GM21786 (cell line): ENCODE results near the gene UBALD1.
"Not testable (repeated sequence)": the region's sequence is repeated elsewhere in the genome, so short reads cannot be mapped to it uniquely, and the experiment has no call there.

Experiments used
- ATAC-seq: cut with Tn5 transposase; IDR thresholded peaks from one replicate; pipeline ENCODE4 v1.9.1; 2021; ENCODE audit not compliant: unreplicated experiment

UBALD1 gene

DNA sequence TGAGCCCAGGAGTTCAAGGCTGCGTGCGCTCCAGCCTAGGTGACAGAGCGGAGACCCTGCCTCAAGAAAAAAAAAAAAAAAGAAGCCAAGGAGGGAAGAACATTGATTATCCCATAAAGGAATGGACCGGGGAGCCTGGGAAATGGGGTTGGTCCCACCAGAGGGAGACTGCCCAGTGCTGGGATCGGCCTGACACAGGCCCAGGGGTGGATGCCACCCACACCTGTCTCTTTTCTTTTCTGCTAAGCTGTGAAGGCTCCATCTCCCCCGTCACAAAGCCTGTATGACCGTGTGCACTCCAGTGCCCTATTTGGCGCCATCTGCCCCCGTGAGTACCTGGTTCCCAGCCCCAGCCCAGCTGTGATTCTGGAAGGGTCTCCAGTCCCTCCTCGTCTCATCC is 15.7 kb downstream of the UBALD1 start:
- no peak for ATAC-seq

DNA sequence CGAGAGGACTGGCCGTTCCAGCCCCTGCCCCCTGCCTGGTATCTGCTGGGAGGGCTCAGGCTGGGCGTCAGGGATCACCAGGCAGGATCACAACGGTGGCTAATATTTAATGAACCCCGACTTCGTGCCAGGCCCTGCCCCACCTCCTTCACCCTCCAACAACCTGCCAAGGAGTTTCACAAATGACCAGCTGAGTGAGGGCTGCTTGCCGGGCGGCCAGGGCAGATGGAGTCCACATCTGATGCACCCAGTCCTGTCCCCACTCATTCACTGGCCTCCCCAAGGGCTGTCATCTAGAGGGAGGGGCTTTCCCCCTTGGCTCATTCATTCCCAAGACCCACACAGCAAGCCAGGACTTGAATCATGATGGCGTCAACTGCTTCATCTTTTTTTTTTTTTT is 17.5 kb downstream of the UBALD1 start:
- ATAC-seq: no peak

DNA sequence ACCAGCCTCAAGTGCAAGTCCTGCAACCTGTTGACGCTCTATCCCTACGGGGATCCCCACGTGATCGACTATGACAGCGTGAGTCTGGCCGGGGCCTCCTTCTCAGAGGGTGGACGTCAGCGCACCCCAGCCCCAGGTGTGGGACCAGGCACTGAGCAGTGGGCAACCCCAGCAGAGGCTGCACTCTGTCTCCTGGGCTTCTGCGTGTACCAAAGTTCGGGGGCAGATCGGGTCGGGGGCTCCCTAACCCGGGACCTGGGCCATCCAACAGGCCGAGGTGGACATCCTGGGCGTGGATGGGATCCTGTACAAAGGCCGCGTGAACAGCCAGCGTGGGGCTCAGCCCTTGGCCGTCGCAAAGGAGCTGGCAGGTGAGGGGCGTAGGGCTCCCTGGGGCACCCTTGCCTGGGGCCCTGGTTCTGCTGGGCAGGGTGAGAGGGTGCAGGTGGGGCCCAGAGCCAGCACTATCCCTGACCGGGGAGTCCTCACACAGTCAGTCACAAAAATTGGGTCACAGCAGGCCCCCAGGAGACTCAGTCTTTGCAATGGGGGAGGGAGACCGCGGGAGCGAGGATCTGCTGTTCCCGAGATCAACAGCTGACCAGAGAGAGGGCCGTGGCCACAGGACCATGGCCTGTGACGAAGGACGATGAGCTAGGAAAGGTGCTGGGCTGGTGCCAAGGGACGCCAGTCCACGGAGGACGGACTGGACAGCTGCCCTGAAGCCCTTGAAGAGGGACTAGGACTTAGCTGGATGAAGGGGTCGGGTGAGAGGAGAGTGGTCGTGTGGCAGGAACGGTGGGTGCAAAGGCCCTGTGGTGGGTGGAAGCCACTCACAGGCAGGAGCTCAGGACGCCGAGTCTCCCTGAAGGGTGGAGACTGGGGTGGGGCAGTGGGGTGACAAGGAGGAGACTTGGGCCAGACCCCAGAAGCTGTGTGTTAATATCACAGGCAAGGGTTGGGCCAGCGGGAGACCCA is 20.0 kb downstream of the UBALD1 start:
- no peak for ATAC-seq

DNA sequence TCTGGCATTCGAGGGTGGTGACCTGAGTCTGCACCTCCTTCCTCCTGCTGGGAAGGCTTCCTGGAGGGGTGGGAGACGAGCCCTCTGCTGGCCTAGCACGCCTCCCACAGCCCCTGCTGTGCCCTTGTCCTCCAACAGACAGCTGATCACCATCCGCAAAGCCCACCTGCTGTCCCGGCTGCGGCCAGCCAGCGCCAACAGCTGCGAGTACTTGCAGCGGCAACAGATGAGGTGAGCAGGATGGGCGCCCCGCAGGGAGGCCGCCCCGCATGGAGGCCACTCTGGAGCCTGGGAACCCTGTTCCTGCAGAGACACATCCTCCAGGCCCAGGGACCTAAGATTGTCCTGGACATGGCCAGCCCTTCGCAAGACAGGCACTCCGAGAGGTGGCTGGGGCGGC is 21.6 kb downstream of the UBALD1 start:
- no peak for ATAC-seq

DNA sequence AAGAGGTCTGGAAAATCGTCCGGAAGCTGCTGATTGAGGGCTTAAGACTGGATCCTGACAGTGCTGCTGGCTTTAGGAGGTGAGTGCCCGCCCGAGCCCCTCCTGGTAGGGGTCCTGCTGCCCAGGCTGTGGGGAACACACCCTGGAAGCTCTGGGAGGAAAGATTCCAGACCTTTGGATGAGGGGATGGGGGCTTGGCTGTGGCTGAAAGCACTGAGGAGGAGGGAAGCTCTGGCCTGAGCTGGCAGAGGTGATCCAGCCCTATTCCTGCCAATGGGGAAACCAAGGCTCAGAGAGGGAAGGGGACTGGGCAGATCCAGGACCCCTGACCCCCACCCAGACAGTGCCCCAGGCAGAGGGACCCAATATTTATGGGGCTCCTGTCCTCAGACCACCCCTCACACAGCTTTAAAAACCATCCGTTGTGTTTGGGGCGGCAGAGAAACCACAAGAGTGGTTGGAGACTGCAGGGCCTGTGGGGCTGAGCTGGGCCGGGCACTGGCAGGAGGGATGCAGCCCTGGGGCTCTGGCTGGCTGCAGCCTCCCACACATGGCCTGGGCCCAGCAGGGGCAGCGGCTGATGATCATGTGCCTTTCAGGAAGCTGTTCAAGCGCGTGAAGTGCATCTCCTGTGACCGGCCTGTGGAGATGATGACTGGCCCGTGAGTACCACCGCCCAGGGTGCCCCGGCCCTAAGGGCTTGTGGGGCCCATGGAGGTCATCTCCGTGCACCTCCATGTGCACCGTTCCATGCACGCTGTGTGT is 22.8 kb downstream of the UBALD1 start:
- no peak for ATAC-seq

DNA sequence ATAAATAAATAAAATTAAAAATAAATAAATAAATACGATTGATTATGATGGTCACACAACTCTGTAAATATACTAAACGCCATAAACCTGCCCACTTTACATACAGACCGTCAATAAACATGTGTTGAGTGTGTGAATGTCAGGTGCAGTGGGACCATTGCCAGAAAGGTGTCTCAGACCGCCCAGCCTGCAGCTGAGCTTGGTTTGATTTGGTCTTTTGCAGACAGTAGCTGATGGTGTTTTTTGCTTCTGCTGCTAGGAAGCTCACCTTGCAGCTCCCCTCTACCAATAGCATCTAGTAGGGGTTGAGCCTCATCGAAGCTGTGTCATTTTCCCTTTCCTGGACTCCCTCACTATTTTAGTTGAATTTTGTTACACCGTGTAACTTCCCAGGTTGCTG is 23.5 kb downstream of the UBALD1 start:
- no peak for ATAC-seq

DNA sequence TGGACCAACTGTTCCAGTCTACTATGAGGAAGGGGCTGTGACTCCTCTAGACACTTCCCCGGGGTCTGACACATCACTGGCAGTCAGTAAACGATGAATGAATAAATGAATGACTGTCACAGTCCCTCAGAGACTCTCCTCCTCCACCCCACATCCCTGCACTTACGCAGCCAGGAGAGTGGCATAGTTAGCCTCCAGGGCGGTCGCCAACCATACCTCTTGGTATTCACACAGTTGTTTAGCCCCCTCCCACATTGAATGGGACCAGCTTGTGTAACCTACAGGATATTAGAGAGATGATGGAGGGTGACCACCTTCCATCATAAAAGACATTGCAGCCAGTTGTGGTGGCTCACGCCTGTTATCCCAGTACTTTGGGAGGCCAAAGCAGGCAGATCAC is 25.7 kb downstream of the UBALD1 start:
- no peak for ATAC-seq

DNA sequence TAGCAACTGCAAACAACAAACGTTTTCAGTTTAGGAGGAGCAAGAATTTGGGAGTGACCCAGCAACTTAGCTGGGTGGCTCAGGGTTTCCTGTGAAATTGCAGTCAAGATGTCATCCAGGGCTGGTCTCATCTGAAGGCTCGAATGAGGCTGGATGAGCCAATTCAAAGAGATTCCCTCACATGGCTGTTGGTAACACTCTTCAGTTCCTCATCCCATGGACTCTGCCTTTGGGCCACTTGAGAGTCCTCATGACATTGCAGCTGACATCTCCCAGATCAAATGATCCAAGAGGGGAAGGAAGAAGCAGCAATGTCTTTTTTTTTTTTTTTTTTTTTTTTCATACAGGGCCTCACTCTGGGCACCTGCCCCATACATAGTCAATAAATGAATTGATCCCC is 26.3 kb downstream of the UBALD1 start:
- no peak for ATAC-seq

DNA sequence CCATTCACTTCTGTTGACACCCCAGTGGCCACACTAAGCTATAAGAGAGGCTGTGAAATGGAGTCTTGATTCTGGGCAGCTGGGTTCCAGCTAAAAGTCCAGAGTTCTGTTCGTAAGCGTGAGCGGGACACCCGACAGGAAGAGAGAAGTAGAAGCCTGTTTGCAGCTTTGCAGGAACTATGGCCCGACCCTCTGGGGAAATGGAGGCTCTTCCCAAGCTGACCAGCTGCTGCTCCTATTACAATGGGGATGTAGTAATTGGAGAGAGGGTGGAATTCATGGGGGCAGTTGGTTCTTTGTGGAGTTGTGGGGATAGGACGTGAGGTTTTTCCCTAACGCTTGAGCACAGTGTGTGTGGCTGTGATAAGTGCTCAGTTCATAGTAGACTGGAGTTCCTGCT is 28.4 kb downstream of the UBALD1 start:
- ATAC-seq: no peak

DNA sequence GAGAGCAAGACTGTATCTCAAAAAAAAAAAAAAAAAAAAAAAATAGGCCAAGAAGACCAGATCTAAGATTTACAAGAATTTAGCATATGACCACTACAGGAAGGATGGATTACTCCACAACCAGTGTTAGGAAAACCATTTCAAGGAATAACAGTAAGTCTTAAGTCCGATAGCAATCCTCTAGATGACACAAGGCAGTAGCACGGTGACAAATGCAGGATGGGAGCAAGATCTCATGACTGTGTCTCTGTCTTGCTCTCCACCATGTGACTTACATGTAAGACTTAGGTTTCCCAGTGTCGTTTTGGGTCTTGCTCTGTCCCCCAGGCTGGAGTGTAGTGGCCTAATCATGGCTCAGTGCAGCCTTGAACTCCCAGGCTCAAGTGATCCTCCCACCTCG is 30.8 kb downstream of the UBALD1 start:
- no peak for ATAC-seq

DNA sequence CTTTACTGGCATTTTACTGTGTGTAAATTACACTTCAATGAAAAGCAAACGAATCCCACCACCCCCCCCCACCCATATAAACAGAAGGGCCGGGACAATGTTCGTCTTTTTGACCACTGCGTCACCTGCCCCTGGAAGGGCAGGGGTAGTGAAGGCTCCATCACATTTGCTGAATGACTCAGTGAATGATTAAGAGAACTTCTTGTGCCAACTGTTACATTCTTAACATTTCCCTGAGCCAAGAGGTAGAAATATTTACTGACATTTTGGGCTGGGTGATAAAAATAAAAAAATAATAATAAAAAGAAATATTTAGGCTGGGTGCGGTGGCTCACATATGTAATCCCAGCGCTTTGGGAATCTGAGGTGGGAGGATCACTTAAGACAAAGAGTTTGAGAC is 34.4 kb downstream of the UBALD1 start:
- no peak for ATAC-seq

DNA sequence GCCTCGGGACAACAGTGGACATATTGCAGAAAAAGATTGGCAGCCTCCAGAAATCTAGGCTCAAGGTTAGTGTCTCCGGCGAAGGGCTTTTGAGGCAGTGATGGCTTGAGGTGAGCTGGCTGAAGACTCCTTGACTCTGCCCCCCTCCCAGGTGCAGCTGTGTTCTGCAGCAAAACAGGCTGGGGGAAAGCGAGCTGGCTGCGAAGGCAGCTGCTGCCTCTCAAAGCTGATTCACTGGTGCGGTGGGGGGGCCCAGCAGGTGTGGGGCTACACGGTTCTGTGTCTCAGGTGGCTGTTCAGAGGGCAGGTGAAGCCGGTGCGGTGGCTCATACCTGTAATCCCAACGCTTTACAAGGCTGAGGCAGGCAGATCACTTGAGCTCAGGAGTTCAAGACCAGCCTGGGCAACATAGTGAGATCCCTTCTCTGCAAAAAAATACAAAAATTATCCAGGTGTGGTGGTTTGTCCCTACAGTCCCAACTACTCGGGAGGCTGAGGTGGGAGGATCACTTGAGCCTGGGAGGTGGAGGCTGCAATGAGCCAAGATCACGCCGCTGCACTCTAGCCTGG is 35.6 kb downstream of the UBALD1 start:
- ATAC-seq: no peak

DNA sequence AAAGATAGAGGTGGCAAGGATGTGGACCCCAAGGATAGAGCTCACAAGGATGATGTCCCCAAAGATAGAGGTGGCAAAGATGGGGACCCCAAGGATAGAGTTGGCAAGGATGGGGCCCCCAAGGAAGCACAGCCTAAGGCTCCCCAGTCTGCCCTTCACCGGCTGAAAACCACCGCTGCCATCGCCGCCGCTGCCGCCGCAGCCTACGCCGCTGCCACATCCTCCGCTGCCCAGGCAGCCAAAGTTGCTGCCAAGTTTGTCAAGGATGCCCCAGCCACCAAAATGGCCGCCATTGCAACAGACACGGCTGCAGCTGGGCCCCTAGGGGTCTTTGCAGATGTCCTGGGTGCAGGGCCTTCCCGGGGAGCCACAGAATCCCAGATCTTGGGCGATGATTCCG is 38.7 kb downstream of the UBALD1 start:
- no peak for ATAC-seq

DNA sequence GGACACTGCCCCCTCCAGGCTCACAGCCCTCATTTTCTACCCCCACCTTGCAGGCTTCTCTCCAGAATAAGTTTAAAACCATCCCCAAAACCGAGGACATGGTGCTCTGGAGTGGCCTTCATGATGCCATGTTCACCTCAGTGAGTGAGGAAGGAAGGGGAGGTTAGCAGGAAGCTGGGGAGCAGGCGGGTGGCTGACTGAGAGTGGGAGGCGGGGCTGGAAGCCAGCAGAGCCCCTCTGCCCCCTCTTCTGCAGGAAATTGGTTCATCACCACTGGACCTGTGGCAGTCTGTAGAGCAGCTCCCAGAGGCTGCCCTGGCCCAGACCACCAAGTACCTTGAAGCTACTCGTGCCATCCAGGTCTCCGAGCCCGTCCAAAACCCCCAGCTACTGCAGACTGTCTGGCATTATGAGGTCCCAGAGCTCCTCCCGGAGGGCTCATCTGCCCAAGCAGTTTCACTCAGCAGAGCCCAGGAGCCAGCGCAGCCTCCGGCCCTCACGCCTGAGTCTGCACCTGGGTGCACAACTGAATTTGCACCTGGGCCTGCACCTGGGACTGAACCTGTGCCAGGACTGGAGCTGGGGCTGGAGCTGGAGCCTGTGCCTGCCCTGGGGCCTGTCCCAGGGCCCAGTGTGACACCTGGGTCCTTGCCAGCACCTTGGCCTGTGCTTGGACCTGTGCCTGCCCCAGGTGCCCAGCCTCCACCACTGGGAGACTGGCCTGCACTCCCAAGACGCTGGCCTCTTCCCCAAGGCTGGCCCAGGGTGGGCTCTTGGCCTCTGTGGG is 39.6 kb downstream of the UBALD1 start:
- no peak for ATAC-seq

DNA sequence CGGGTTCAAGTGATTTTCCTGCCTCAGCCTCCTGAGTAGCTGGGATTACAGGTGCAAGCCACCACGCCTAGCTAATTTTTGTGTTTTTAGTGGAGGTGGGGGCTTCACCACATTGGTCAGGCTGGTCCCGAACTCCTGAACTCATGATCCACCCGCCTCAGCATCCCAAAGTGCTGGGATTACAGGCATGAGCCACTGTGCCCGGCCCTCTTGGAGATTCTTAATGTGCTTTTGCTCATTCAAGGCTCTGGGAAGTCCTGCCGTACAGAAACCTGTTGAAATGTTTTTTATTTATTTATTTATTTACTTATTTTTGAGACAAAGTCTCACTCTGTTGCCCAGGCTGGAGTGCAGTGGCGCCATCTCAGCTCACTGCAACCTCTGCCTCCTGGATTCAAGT is 40.8 kb downstream of the UBALD1 start:
- ATAC-seq: not testable (repeated sequence)

DNA sequence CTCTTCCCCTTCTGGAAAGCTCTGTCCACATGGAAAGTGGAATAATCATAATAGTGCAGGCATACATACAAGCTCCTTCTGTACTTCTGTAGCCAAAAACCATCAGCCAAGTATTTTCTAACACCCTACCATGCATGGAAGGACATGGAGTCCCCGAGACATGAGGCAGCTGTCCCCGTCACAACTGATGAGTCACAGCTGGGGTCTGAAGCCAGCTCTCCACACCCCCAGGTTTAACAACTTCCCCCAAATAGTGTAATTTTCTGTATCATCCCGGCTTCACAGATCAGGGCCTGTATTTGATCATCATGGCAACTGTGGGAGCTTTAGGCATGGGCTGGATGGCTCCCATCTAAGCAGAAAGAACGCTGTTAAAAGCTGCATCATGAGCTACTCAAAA is 42.0 kb downstream of the UBALD1 start:
- no peak for ATAC-seq

DNA sequence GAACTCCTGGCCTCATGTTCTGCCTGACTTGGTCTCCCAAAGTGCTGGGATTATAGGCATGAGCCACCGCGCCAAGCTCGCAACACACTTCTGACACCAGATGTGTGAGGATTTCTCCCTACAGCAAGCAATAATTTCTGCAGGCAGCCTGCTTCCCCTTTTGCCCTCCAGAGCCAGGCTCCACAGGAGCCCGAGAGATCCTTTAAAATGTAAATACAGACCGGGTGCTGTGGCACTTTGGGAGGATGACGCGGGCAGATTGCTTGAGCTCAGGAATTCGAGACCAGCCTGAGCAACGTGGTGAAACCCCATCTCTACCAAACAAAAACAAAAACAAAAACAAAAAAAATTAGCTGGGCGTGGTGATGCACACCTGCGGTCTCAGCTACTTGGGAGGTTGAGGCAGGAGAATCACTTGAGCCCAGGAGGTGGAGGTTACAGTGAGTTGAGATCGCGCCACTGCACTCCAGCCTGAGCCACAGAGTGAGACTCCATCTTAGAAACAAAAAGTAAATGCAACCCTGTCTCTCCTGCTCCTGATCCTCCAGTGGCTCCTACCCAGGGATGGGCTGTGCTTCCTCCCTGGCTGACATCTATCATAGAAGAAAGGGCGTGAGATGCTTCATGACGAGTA is 43.9 kb downstream of the UBALD1 start:
- ATAC-seq: no peak

DNA sequence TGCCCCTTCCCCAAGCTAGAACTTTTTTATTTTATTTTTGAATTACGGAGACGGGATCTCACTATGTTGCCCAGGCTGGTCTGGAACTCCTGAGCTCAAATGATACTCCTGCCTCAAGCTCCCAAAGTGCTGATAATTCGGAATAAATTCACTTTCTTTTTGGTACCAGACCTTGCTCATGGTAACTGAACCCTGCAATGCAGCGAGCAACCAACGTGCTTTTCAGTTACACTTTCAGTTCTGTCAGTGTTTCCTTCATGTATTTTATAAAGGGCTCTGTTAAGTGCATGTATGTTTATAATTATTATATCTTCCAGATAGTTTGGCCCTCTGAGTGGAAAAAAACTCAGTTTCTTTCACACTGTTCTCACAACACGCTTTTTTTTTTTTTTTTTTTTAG is 44.6 kb downstream of the UBALD1 start:
- no peak for ATAC-seq

DNA sequence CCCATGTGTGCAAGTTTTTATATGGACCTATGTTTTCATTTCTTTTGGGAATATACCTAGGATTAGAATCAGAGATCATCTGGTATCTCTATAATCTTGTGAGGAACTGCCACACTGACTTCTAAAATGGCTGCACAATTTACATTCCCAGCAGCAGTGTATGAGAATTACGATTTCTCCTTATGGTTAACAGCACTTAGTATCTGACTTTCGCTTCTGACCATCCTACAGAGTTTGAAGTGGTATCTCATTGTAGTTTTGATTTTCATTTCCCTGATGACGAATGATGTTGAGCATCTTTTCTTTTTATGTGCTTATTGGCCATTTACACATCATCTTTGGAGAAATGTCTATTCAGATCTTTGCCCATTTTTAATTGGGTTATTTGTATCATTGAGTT is 48.5 kb downstream of the UBALD1 start:
- no peak for ATAC-seq

DNA sequence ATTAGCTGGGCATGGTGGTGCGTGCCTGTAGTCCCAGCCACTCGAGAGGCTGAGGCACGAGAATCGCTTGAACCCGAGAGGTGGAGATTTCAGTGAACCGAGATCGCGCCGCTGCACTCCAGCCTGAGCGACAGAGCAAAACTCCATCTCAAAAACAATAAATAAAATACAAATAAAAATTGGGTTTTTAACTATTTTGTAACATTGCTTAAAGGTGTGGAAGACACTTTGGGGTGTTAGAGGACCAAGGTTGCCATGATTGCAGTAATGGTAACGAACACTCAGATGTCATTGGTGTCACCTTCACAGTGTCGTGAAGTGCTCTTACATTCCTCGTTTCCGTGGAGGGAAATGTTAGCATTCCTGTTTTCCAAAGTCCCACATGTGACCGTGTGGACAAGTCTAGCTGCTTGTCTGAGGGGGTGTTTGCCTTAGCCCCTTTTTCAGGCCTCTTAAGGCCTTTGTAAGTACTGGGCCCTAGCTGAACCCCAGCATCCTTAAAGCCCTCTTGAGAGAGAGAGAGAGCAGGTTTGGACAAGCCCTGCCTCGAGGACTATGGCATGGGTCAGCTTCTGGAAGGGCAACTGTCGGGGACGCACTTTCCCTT is 49.9 kb downstream of the UBALD1 start:
- ATAC-seq: no peak
